Measurements from ENCODE around the gene ATAD1.

GRCh38 chr10:87703771-87704170 is 114.3 kb downstream of the ATAD1 start:
- TF ChIP-seq CTCF (IDR thresholded peaks at IDR 0.05; ENCODE audit: borderline replicate concordance, extremely low read depth, low read length, poor library complexity, severe bottlenecking) = no peak
- no peak for TF ChIP-seq EZH2 (IDR thresholded peaks at IDR 0.05; ENCODE audit: borderline replicate concordance, low read depth, low read length, severe bottlenecking)
